GM19372 (cell line): ENCODE data around the gene MPZL3.
"Not testable (repeated sequence)": the region's sequence is repeated elsewhere in the genome, so short reads cannot be mapped to it uniquely, and the experiment has no call there.

ENCODE experiments used
- ATAC-seq: cut with Tn5 transposase; IDR thresholded peaks from one replicate; pipeline ENCODE4 v1.9.1; 2021; ENCODE audit warnings: mild to moderate bottlenecking, low read depth, moderate library complexity; ENCODE audit not compliant: unreplicated experiment

MPZL3 gene

DNA sequence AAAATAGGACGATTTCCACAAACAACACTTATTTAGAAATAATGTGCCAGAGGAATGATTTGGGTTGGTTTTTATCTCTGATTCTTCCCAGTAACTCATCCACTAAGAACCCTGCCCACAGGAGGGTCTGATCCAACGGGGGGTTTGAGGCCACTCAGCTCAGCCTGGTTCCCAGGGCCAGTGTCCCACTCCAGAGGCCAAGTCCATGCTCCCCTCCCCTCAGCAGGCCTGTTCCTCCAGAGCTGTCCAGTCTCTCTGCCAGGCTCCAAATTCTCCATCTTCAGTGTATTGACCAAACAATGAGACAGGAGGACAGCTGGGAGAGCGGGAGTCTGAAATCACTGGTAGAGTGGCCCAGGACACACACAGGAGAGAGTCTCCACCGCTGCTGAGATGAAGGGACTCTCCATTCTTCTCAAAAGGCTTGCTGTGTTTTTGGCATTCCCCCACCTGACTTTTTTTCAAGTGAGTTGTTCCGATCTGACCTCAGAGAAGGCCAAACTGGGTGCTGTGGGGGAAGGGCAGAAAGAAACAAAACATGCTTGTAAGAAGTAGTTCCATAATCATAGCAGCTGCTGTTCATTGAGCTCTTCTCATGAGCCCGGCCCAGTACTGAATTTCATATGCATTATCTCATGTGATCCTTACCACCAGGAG, 58.1 kb downstream of the MPZL3 start:
- no peak for ATAC-seq

DNA sequence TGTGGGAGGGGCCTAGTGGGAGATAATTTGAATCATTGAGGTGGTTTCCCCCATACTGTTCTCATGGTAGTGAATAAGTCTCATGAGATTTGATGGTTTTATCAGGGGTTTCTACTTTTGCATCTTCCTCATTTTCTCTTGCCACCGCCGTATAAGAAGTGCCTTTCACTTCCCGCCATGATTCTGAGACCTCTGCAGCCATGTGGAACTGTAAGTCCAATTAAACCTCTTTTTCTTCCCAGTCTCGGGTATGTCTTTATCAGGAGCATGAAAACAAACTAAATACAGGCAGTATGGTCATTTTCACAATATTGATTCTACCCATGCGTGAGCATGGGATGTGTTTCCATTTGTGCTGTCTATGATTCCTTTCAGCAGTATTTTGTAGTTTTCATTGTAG, 59.3 kb downstream of the MPZL3 start:
- not testable (repeated sequence) for ATAC-seq

DNA sequence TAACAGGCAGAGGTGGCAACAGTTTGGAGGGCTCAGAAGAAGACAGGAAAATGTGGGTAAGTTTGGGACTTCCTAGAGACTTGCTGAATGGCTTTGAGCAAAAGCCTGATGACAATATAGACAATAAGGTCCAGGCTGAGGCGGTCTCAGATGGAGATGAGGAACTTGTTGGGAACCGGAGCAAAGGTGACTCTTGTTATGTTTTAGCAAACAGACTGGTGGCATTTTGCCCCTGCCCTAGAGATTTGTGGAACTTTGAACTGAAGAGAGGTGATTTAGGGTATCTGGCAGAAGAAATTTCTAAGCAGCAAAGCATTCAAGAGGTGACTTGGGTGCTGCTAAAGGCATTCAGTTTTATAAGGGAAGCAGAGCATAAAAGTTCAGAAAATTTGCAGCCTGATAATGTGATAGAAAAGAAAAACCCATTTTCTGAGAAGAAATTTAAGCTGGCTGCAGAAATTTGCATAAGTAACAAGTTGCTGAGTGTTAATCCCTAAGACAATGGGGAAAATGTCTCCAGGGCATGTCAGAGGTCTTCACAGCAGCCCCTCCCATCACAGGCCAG, 61.1 kb downstream of the MPZL3 start:
- ATAC-seq: not testable (repeated sequence)

DNA sequence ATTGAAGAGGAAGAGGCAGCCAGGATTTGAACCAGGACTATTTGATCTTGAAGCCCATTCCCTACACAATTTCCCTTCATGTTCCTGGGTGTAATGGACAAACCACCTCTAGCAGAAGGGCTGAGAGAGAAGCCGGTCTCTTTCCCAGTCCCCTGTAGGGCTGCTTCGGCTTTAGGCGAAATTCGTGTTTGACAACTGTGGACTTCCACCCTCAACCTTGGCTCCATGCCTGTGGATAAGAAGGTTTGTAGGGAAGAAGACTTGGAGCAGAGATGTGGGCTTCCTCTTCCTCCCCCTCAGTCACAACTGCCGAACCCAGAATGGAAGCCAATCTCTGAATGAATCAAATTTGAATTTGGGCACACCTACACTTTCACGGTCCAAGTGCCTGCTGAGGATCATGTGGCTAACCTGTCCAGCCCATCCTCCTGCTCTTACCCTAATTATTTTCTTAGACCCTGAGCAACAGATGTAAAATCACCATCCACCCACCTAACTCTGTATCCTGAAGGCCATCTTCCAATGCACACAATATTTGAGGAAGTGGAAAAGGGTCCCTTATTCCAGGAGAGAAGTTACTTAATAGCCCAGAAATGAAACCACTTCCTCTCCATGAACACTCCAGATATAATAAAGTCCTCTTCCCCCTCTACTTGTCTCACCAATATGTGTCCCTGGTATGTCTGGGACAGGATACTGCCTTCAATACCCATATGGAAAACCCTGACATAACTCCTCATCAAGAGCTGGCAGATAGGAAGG, 65.6 kb downstream of the MPZL3 start:
- ATAC-seq: no peak

GRCh38 chr11:118184784-118185579, 67.2 kb downstream of the MPZL3 start:
- no peak for ATAC-seq

- ATAC-seq: not testable (repeated sequence)
Measured at GRCh38 chr11:118183691-118184090, 68.5 kb downstream of the MPZL3 start.

- ATAC-seq: no peak
Measured at GRCh38 chr11:118180300-118180703, 71.9 kb downstream of the MPZL3 start.

DNA sequence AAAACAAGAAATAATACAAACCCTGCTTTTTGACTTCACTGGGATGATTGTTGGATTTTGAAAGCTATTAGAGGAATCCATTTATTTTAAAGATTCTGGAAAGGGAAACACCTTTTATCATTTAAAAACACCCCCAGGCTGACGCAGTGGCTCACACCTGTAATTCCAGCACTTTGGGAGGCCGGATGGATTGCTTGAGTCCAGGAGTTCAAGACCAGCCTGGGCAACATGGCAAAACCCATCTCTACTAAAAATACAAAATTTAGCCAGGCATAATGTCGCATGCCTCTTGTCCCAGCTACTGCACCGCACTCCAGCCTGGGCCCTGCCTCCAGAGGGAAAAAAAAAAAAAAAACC, 75.4 kb downstream of the MPZL3 start:
- ATAC-seq: no peak
